ENCODE measurements around the gene SHANK1.

GRCh38 chr19:50639121-50640112 is 80.2 kb downstream of the SHANK1 start, which contains the start of gene SYT3:
- TF ChIP-seq ZNF558 (tag by site-specific recombination; IDR thresholded peaks at IDR 0.05) (no peak), ZBTB7A (tag by site-specific recombination; IDR thresholded peaks at IDR 0.05; ENCODE audit: low read depth) (0 out of 2 replicates have a peak, but pooled peaks have one; percentile 20)
